ENCODE measurements around the gene PAX4. TPM values are rescaled to one million over a fixed set of nuclear protein-coding genes. Genes with fewer than 3 reads are reported as not detected.

The PAX4 gene
- total RNA-seq, 1 donor from 2014 or later, result 3.4 TPM

- H3K27me3 Mint-ChIP-seq, result no peaks in the 10 kb centered on the region
- no peak for DNase-seq (ENCODE audit: extremely low spot score, unreplicated experiment)
- peaks cover 20% of the 10 kb centered on the region for H3K4me1 Mint-ChIP-seq (ENCODE audit: unreplicated experiment)
- H3K4me3 Mint-ChIP-seq, result peak overlapping the region; percentile 97
- H3K36me3 Mint-ChIP-seq, result peaks cover 10% of the 10 kb centered on the region
- H3K27ac Mint-ChIP-seq, result peak overlapping the region; percentile 94
- no peaks in the 10 kb centered on the region for H3K9me3 Mint-ChIP-seq
- peak; percentile 59 for TF ChIP-seq CTCF (conservative IDR thresholded peaks at IDR 0.05)
Observed at GRCh38 chr7:127588697-127589482, 29.1 kb downstream of the PAX4 start.

- Mint-ChIP-seq H3K4me3 (peak within 1 kb of the TSS; percentile 97), H3K4me1 (ENCODE audit: unreplicated experiment) (peaks cover 27% of the 10 kb centered on the region), H3K9me3 (no peaks in the 10 kb centered on the region), H3K27ac (peak within 1 kb of the TSS; percentile 94), H3K27me3 (no peaks in the 10 kb centered on the region), H3K36me3 (peaks cover 13% of the 10 kb centered on the region)
- TF ChIP-seq CTCF (conservative IDR thresholded peaks at IDR 0.05), result no peak
- DNase-seq (ENCODE audit: extremely low spot score, unreplicated experiment), result peak; percentile 92
Observed at GRCh38 chr7:127588019-127588696, 29.8 kb downstream of the PAX4 start, which contains the start of gene ARF5. Gene ARF5 (plus strand): TSS chr7:127588411. CDS start chr7:127588499, 88 bp downstream.

- Mint-ChIP-seq H3K4me3 (peak overlapping the region; percentile 95), H3K27ac (no peak overlapping the region), H3K27me3 (no peaks in the 10 kb centered on the region), H3K9me3 (no peaks in the 10 kb centered on the region), H3K36me3 (peaks cover 17% of the 10 kb centered on the region), H3K4me1 (ENCODE audit: unreplicated experiment) (peaks cover 32% of the 10 kb centered on the region)
- TF ChIP-seq CTCF (conservative IDR thresholded peaks at IDR 0.05), result no peak
- no peak for DNase-seq (ENCODE audit: extremely low spot score, unreplicated experiment)
Observed at GRCh38 chr7:127587663-127588018, 30.3 kb downstream of the PAX4 start.

- Mint-ChIP-seq H3K27ac (peak overlapping the region; percentile 88), H3K4me1 (ENCODE audit: unreplicated experiment) (peaks cover 32% of the 10 kb centered on the region), H3K36me3 (peaks cover 11% of the 10 kb centered on the region)
Observed at GRCh38 chr7:127586346-127586745, 31.6 kb downstream of the PAX4 start.

More at GRCh38 chr7:127586346-127586745, 31.6 kb downstream of the PAX4 start:
- no peaks in the 10 kb centered on the region for H3K27me3 Mint-ChIP-seq
- no peak for DNase-seq (ENCODE audit: extremely low spot score, unreplicated experiment)
- peak overlapping the region; percentile 95 for H3K4me3 Mint-ChIP-seq
- H3K9me3 Mint-ChIP-seq, result no peaks in the 10 kb centered on the region
- no peak for TF ChIP-seq CTCF (conservative IDR thresholded peaks at IDR 0.05)
